ENCODE results near the gene ABTB2. TPM values are rescaled to one million over a fixed set of nuclear protein-coding genes. Genes with fewer than 3 reads are reported as not detected.

Gene ABTB2
- total and polyA plus RNA-seq, 4 donors = 0.73 to 3.3 (median 2.7) TPM

- 43 to 62% methylated on average over 4 of the region's 4 CpGs for WGBS, 2 donors
- DNase-seq (peak; percentile 70 to 94 (median 86)), ATAC-seq (ENCODE audit: insufficient read depth, low FRiP score) (no peak)
- Histone ChIP-seq H3K27me3 (ENCODE audit: control insufficient read depth in 3 of 3, insufficient read depth in 3 of 3, low read length in 2 of 3) (no peaks in the 10 kb centered on the region), H3K9me3 (ENCODE audit: control insufficient read depth in 4 of 4, insufficient read depth in 3 of 4, low read length in 3 of 4) (no peaks in the 10 kb centered on the region), H3K27ac (ENCODE audit: low read depth in 1 of 2, low read length in 1 of 2) (peak overlapping the region; percentile 6 to 35), H3K4me1 (ENCODE audit: control insufficient read depth in 5 of 5, insufficient read depth in 5 of 5, low read length in 5 of 5) (peaks cover 0 to 30% (median 4%) of the 10 kb centered on the region in 5 donors), H3K9ac (ENCODE audit: insufficient read depth in 1 of 2, low read length in 2 of 2) (no peak overlapping the region), H3K36me3 (ENCODE audit: control insufficient read depth in 4 of 4, insufficient read depth in 4 of 4, low read length in 4 of 4) (no peaks in the 10 kb centered on the region), H3K4me3 (no peak overlapping the region)
- TF ChIP-seq, protein P1, sequence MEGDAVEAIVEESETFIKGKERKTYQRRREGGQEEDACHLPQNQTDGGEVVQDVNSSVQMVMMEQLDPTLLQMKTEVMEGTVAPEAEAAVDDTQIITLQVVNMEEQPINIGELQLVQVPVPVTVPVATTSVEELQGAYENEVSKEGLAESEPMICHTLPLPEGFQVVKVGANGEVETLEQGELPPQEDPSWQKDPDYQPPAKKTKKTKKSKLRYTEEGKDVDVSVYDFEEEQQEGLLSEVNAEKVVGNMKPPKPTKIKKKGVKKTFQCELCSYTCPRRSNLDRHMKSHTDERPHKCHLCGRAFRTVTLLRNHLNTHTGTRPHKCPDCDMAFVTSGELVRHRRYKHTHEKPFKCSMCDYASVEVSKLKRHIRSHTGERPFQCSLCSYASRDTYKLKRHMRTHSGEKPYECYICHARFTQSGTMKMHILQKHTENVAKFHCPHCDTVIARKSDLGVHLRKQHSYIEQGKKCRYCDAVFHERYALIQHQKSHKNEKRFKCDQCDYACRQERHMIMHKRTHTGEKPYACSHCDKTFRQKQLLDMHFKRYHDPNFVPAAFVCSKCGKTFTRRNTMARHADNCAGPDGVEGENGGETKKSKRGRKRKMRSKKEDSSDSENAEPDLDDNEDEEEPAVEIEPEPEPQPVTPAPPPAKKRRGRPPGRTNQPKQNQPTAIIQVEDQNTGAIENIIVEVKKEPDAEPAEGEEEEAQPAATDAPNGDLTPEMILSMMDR (IDR thresholded peaks at IDR 0.05; ENCODE audit: control extremely low read depth, extremely low read depth) = no peak
These were observed 46.7 kb downstream of the ABTB2 start for GRCh38 chr11:34311126-34311525.

- no peak overlapping the region for H3K4me3 ChIP-seq
- 47 to 66% methylated on average over 6 of the region's 6 CpGs for WGBS, 2 donors
- no peak overlapping the region for H3K9ac ChIP-seq (ENCODE audit: insufficient read depth in 1 of 2, low read length in 2 of 2)
- ATAC-seq (ENCODE audit: insufficient read depth, low FRiP score) = no peak
- H3K27ac ChIP-seq (ENCODE audit: low read depth in 1 of 2, low read length in 1 of 2) = no peak overlapping the region
- DNase-seq = no peak
- TF ChIP-seq, protein P1 (IDR thresholded peaks at IDR 0.05; ENCODE audit: control extremely low read depth, extremely low read depth) = no peak
- no peaks in the 10 kb centered on the region for H3K27me3 ChIP-seq (ENCODE audit: control insufficient read depth in 3 of 3, insufficient read depth in 3 of 3, low read length in 2 of 3)
- no peaks in the 10 kb centered on the region for H3K9me3 ChIP-seq (ENCODE audit: control insufficient read depth in 4 of 4, insufficient read depth in 3 of 4, low read length in 3 of 4)
- peaks cover 0 to 31% (median 4%) of the 10 kb centered on the region in 5 donors for H3K4me1 ChIP-seq (ENCODE audit: control insufficient read depth in 5 of 5, insufficient read depth in 5 of 5, low read length in 5 of 5)
- H3K36me3 ChIP-seq (ENCODE audit: control insufficient read depth in 4 of 4, insufficient read depth in 4 of 4, low read length in 4 of 4) = no peaks in the 10 kb centered on the region
These were observed 47.8 kb downstream of the ABTB2 start for GRCh38 chr11:34309965-34310364.

GRCh38 chr11:34308913-34309585, 48.8 kb downstream of the ABTB2 start:
- Histone ChIP-seq H3K27me3 (ENCODE audit: control insufficient read depth in 3 of 3, insufficient read depth in 3 of 3, low read length in 2 of 3) (no peaks in the 10 kb centered on the region), H3K36me3 (ENCODE audit: control insufficient read depth in 4 of 4, insufficient read depth in 4 of 4, low read length in 4 of 4) (no peaks in the 10 kb centered on the region), H3K27ac (ENCODE audit: low read depth in 1 of 2, low read length in 1 of 2) (peak overlapping the region in 1 of 2 donors; percentile 33), H3K4me3 (no peak overlapping the region), H3K9ac (ENCODE audit: insufficient read depth in 1 of 2, low read length in 2 of 2) (no peak overlapping the region), H3K9me3 (ENCODE audit: control insufficient read depth in 4 of 4, insufficient read depth in 3 of 4, low read length in 3 of 4) (no peaks in the 10 kb centered on the region), H3K4me1 (ENCODE audit: control insufficient read depth in 5 of 5, insufficient read depth in 5 of 5, low read length in 5 of 5) (peaks cover 0 to 31% (median 4%) of the 10 kb centered on the region in 5 donors)
- DNase-seq (no peak), ATAC-seq (ENCODE audit: insufficient read depth, low FRiP score) (no peak)
- TF ChIP-seq, protein P1 (IDR thresholded peaks at IDR 0.05; ENCODE audit: control extremely low read depth, extremely low read depth) = no peak
- WGBS, 2 donors = 30 to 49% methylated on average over 8 of the region's 8 CpGs
